Neural crest cell (in vitro differentiated cells): Measurements from ENCODE around the gene RNF115. TPM values are rescaled to one million over a fixed set of nuclear protein-coding genes. Genes with fewer than 3 reads are reported as not detected.
"Not testable (repeated sequence)": the region's sequence is repeated elsewhere in the genome, so short reads cannot be mapped to it uniquely, and the experiment has no call there.

ENCODE experiments used
- DNase-seq: peaks from one replicate; pipeline ENCODE4 v3.0.0; 2021; ENCODE audit warnings: low read depth, mixed read lengths, low spot score
- H3K27ac Mint-ChIP-seq: one replicate; pipeline ENCODE4 v1.8.0; 2021; ENCODE audit warnings: mild to moderate bottlenecking, mixed read lengths; ENCODE audit not compliant: unreplicated experiment
- H3K27me3 Mint-ChIP-seq: 2 replicates; pipeline ENCODE4 v1.8.0; 2021; ENCODE audit warnings: low read depth, mild to moderate bottlenecking, mixed read lengths
- H3K36me3 Mint-ChIP-seq: 2 replicates; pipeline ENCODE4 v1.8.0; 2021; ENCODE audit warnings: low read depth, mild to moderate bottlenecking, mixed read lengths
- H3K4me1 Mint-ChIP-seq: 2 replicates; pipeline ENCODE4 v1.8.0; 2021; ENCODE audit warnings: mixed read lengths
- H3K4me3 Mint-ChIP-seq: one replicate; pipeline ENCODE4 v1.8.0; 2021; ENCODE audit warnings: mild to moderate bottlenecking, mixed read lengths
- H3K9me3 Mint-ChIP-seq: 2 replicates; pipeline ENCODE4 v1.8.0; 2021; ENCODE audit warnings: mixed read lengths
- CTCF ChIP-seq: fragments of 200-600 bp; sonication (generic); conservative IDR thresholded peaks from 2 replicates; pipeline ENCODE4 v1.5.0; 2021; ENCODE audit warnings: antibody characterized with exemption, mild to moderate bottlenecking
- total RNA-seq: library from RNA; stranded (reverse); gene quantifications from 2 replicates; pipeline ENCODE4 v1.2.1, GENCODE V29; 2021

Gene RNF115
- total RNA-seq, 1 donor from 2014 or later = 12.5 TPM

GRCh38 chr1:145804235-145805045 is 19.5 kb downstream of the RNF115 start:
- H3K27me3 Mint-ChIP-seq = no peaks in the 10 kb centered on the region
- peaks cover 16% of the 10 kb centered on the region for H3K4me1 Mint-ChIP-seq
- no peak for DNase-seq
- H3K9me3 Mint-ChIP-seq = no peaks in the 10 kb centered on the region
- peaks cover 8% of the 10 kb centered on the region for H3K36me3 Mint-ChIP-seq
- no peak overlapping the region for H3K27ac Mint-ChIP-seq
- TF ChIP-seq CTCF = no peak
- H3K4me3 Mint-ChIP-seq = no peak overlapping the region

GRCh38 chr1:145799806-145800205 is 24.1 kb downstream of the RNF115 start:
- H3K9me3 Mint-ChIP-seq = peaks cover 11% of the 10 kb centered on the region
- peaks cover 34% of the 10 kb centered on the region for H3K36me3 Mint-ChIP-seq
- no peak overlapping the region for H3K4me3 Mint-ChIP-seq
- H3K27me3 Mint-ChIP-seq = no peaks in the 10 kb centered on the region
- no peak overlapping the region for H3K27ac Mint-ChIP-seq
- DNase-seq = no peak
- TF ChIP-seq CTCF = no peak
- peaks cover 9% of the 10 kb centered on the region for H3K4me1 Mint-ChIP-seq

GRCh38 chr1:145796753-145797152 is 27.1 kb downstream of the RNF115 start:
- Mint-ChIP-seq H3K4me3 (no peak overlapping the region), H3K9me3 (peaks cover 11% of the 10 kb centered on the region), H3K4me1 (no peaks in the 10 kb centered on the region), H3K27ac (no peak overlapping the region), H3K27me3 (no peaks in the 10 kb centered on the region), H3K36me3 (peaks cover 39% of the 10 kb centered on the region)
- TF ChIP-seq CTCF = no peak
- no peak for DNase-seq

- no peak for TF ChIP-seq CTCF
- H3K9me3 Mint-ChIP-seq = peaks cover 11% of the 10 kb centered on the region
- no peak overlapping the region for H3K27ac Mint-ChIP-seq
- H3K4me1 Mint-ChIP-seq = no peaks in the 10 kb centered on the region
- DNase-seq = no peak
- no peaks in the 10 kb centered on the region for H3K27me3 Mint-ChIP-seq
- no peak overlapping the region for H3K4me3 Mint-ChIP-seq
- peaks cover 39% of the 10 kb centered on the region for H3K36me3 Mint-ChIP-seq
Observed at GRCh38 chr1:145795257-145795881, 28.5 kb downstream of the RNF115 start.

- H3K27me3 Mint-ChIP-seq = no peaks in the 10 kb centered on the region
- H3K9me3 Mint-ChIP-seq = peaks cover 11% of the 10 kb centered on the region
- no peak overlapping the region for H3K27ac Mint-ChIP-seq
- no peak overlapping the region for H3K4me3 Mint-ChIP-seq
- H3K36me3 Mint-ChIP-seq = peaks cover 26% of the 10 kb centered on the region
- DNase-seq = no peak
- no peak for TF ChIP-seq CTCF
- no peaks in the 10 kb centered on the region for H3K4me1 Mint-ChIP-seq
Observed at GRCh38 chr1:145792484-145792883, 31.4 kb downstream of the RNF115 start.

- H3K27me3 Mint-ChIP-seq, H3K27ac Mint-ChIP-seq, DNase-seq, H3K4me1 Mint-ChIP-seq, H3K4me3 Mint-ChIP-seq, H3K9me3 Mint-ChIP-seq: not testable (repeated sequence)
- peaks cover 22% of the 10 kb centered on the region for H3K36me3 Mint-ChIP-seq
Observed at GRCh38 chr1:145791860-145792259, 32.0 kb downstream of the RNF115 start.
